Right atrium auricular region (tissue), 2 donors: ENCODE results near the gene KCND3. TPM values are rescaled to one million over a fixed set of nuclear protein-coding genes. Genes with fewer than 3 reads are reported as not detected.

ENCODE experiments used
- DNase-seq: peaks from one replicate; pipeline ENCODE4 v3.0.0-alpha.2; 2019; ENCODE audit warnings: low spot score
- H3K27ac ChIP-seq, 2 donors: fragments of 200-600 bp; sonication (generic); 1 replicate in 1 of 2; 2 replicates in 1 of 2; pipeline ENCODE4 v1.5.1; 2016 to 2019
- H3K27me3 ChIP-seq, 2 donors: fragments of 200-600 bp; sonication (generic); one replicate each; pipeline versions ENCODE4 v1.5.1 to v1.6.0; 2017 to 2019
- H3K36me3 ChIP-seq: fragments of 200-600 bp; sonication (generic); one replicate; pipeline ENCODE4 v1.5.1; 2016
- H3K4me1 ChIP-seq, 2 donors: fragments of 200-600 bp; sonication (generic); one replicate each; pipeline versions ENCODE4 v1.5.1 to v1.6.0; 2017 to 2019
- H3K4me3 ChIP-seq, 2 donors: fragments of 200-600 bp; sonication (generic); 1 replicate in 1 of 2; 2 replicates in 1 of 2; pipeline ENCODE4 v1.5.1; 2017 to 2019; ENCODE audit warnings: mild to moderate bottlenecking in 1 of 2, moderate library complexity in 1 of 2
- H3K9me3 ChIP-seq, 2 donors: fragments of 200-600 bp; sonication (generic); one replicate each; pipeline ENCODE4 v1.5.1; 2019
- CTCF ChIP-seq, 2 donors: fragments of 200-600 bp; sonication (generic); IDR thresholded peaks; one replicate each; pipeline ENCODE4 v1.5.1; 2019; ENCODE audit warnings: antibody characterized with exemption in 2 of 2
- total RNA-seq, 2 donors: library from RNA; depleted of rRNA; stranded (reverse); fragments of >200 nt; gene quantifications; one replicate each; pipeline ENCODE4 v1.1.0, GENCODE V29; 2016

Gene KCND3
- total RNA-seq, 2 donors from 2014 or later = 19.6 to 24.9 TPM

DNA sequence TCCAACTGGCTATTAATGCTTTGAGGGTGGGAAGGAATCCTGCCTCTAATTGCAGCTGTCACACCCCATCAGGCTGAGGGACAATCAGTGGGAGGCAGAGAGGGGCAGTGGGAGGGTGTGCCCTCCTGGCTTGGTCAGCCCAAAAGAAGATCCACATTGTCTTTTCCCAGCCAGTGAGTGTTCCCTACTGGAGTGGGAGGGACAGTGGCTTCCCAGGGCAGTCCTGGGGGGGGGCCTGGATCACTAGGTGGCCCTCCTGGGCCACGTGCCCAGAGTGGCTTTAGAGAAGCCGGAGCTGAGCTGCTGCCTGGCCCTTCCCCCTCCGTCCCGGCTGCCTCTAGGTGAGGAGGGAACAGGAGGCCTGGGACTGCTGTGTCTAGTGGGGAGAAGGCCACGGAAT, 264.3 kb downstream of the KCND3 start:
- no peaks in the 10 kb centered on the region for H3K9me3 ChIP-seq
- H3K4me3 ChIP-seq = no peak overlapping the region
- peak; percentile 58 for DNase-seq
- peaks cover 13% of the 10 kb centered on the region for H3K36me3 ChIP-seq
- peak overlapping the region; percentile 57 to 64 for H3K27ac ChIP-seq
- no peaks in the 10 kb centered on the region for H3K27me3 ChIP-seq
- peaks cover 0 to 97% of the 10 kb centered on the region in 2 donors for H3K4me1 ChIP-seq
- no peak for TF ChIP-seq CTCF (IDR thresholded peaks at IDR 0.05)

DNA sequence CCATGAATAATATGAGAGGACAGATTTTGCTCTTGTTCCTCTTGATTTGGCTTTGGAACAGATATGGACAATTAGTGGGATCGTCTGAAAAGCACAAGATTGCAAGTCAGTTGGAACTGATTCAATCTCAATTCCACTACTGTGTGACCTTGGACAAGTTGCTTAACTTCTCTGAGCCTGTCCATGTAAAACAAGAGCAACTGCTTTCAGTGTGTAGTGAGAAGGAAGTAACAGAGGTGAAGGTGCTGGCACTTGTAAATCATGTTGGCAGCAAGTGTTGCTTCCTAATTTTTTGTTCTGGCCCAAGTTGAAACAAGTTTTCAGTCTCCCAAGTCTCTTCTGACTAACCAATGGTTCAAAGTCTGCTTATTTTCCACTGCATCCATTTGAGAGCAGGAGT, 265.6 kb downstream of the KCND3 start:
- no peaks in the 10 kb centered on the region for H3K9me3 ChIP-seq
- peaks cover 2 to 97% of the 10 kb centered on the region in 2 donors for H3K4me1 ChIP-seq
- H3K36me3 ChIP-seq = peaks cover 13% of the 10 kb centered on the region
- no peak for DNase-seq
- no peaks in the 10 kb centered on the region for H3K27me3 ChIP-seq
- no peak for TF ChIP-seq CTCF (IDR thresholded peaks at IDR 0.05)
- no peak overlapping the region for H3K4me3 ChIP-seq
- no peak overlapping the region for H3K27ac ChIP-seq

- no peak overlapping the region for H3K4me3 ChIP-seq
- H3K36me3 ChIP-seq = peaks cover 13% of the 10 kb centered on the region
- H3K27ac ChIP-seq = peak overlapping the region; percentile 62 to 68
- TF ChIP-seq CTCF (IDR thresholded peaks at IDR 0.05) = no peak
- no peaks in the 10 kb centered on the region for H3K9me3 ChIP-seq
- peaks cover 2 to 91% of the 10 kb centered on the region in 2 donors for H3K4me1 ChIP-seq
- DNase-seq = peak; percentile 34
- no peaks in the 10 kb centered on the region for H3K27me3 ChIP-seq
These were observed 266.2 kb downstream of the KCND3 start for GRCh38 chr1:111723091-111723806.

DNA sequence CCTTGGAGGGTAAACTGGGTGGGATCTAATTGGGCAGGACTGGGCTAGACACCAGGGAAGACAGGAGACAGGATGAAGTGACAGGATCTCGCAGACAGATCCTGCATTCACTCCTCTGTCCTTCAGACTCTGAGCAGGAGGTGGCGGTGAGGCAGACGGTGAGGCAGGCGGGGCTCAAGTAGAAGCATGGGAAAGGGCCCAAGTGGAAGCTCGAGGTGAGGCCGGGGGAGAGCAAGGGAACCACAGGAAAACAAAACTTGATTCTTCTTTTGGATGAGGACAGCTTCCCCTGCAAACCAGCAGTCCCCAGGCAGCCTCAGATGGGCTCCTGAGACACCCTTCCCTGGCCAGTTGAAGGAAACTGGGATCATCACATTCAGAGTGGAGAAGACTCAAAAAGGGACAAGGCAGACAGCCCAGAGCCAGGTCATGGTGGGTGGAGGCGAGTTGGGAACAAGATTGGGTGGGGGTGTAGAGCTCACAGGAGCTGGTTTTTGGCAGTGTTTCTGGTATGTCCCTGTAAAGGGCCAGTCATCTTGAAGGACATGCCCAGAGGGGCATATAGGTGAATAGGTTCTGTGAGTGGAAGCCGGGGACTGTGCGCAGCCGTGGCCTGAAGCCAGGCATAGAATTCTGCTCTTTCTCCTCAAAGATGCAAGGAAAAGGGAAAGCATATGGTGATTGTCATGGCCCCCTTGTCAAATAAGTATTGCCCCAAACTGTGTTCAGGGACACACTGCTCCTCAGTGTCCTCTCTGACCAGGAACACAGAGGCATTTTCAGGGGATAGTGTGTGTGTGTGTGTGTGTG, 268.3 kb downstream of the KCND3 start:
- no peaks in the 10 kb centered on the region for H3K36me3 ChIP-seq

More for the DNA sequence above, 268.3 kb downstream of the KCND3 start:
- no peaks in the 10 kb centered on the region for H3K27me3 ChIP-seq
- DNase-seq = no peak
- H3K9me3 ChIP-seq = no peaks in the 10 kb centered on the region
- peaks cover 2 to 72% of the 10 kb centered on the region in 2 donors for H3K4me1 ChIP-seq
- no peak for TF ChIP-seq CTCF (IDR thresholded peaks at IDR 0.05)
- H3K4me3 ChIP-seq = no peak overlapping the region
- peak overlapping the region; percentile 62 to 68 for H3K27ac ChIP-seq

Other genes starting within 250 kb of the KCND3 start
- 1 to 10 TPM; 6.1 to 8.8 TPM for gene DDX20, start 233.8 kb downstream of the KCND3 start, total RNA-seq